Fibroblast of pulmonary artery (primary cell): ENCODE data around the gene HIVEP3.

Experiments
- DNase-seq: peaks from one replicate; pipeline ENCODE4 v3.0.0-alpha.2; 2010; ENCODE audit warnings: low read depth
- H3K4me3 ChIP-seq: replicated peaks from 2 replicates; pipeline ENCODE4 v1.5.1; 2011; ENCODE audit warnings: low read depth, mild to moderate bottlenecking, control low read depth, low read length, moderate library complexity
- CTCF ChIP-seq: IDR thresholded peaks from 2 replicates; pipeline ENCODE4 v1.5.1; 2011; ENCODE audit warnings: mild to moderate bottlenecking, control low read depth, low read length, inconsistent platforms; ENCODE audit errors: missing control alignments

HIVEP3 gene

GRCh38 chr1:41480204-41481108 lies 438.3 kb downstream of the HIVEP3 start:
- no peak overlapping the region for H3K4me3 ChIP-seq
- no peak for DNase-seq
- TF ChIP-seq CTCF: no peak

- TF ChIP-seq CTCF: no peak
- no peak overlapping the region for H3K4me3 ChIP-seq
- DNase-seq: no peak
Measured at GRCh38 chr1:41479808-41480160, 438.9 kb downstream of the HIVEP3 start.

GRCh38 chr1:41479000-41479807 lies 439.5 kb downstream of the HIVEP3 start:
- DNase-seq: peak; percentile 85
- no peak for TF ChIP-seq CTCF
- no peak overlapping the region for H3K4me3 ChIP-seq

GRCh38 chr1:41478118-41478748 lies 440.5 kb downstream of the HIVEP3 start:
- no peak for TF ChIP-seq CTCF
- H3K4me3 ChIP-seq: no peak overlapping the region
- no peak for DNase-seq

GRCh38 chr1:41476807-41477361 lies 441.8 kb downstream of the HIVEP3 start:
- no peak for TF ChIP-seq CTCF
- no peak overlapping the region for H3K4me3 ChIP-seq
- DNase-seq: no peak

- no peak for DNase-seq
- H3K4me3 ChIP-seq: no peak overlapping the region
- peak; percentile 9 for TF ChIP-seq CTCF
Measured at GRCh38 chr1:41475859-41476567, 442.7 kb downstream of the HIVEP3 start.
